A673 (cell line): ENCODE measurements around the gene PPP1R16B.

Experiments
- EZH2 ChIP-seq: fragments of 200-600 bp; sonication (generic); IDR thresholded peaks from 2 replicates; pipeline ENCODE4 v1.6.1; 2017; ENCODE audit warnings: borderline replicate concordance, low read depth, mild to moderate bottlenecking, mixed read lengths, antibody characterized with exemption, low read length; ENCODE audit not compliant: poor library complexity, severe bottlenecking
- TF ChIP-seq, protein P1 (sequence below): fragments of 300-800, 200-600 bp; sonication (generic); conservative IDR thresholded peaks from 2 replicates; pipeline ENCODE4 v1.5.1; 2017; ENCODE audit warnings: low read depth, mild to moderate bottlenecking, antibody characterized with exemption, low read length, moderate library complexity, mixed read lengths

- TF ChIP-seq, protein P1, sequence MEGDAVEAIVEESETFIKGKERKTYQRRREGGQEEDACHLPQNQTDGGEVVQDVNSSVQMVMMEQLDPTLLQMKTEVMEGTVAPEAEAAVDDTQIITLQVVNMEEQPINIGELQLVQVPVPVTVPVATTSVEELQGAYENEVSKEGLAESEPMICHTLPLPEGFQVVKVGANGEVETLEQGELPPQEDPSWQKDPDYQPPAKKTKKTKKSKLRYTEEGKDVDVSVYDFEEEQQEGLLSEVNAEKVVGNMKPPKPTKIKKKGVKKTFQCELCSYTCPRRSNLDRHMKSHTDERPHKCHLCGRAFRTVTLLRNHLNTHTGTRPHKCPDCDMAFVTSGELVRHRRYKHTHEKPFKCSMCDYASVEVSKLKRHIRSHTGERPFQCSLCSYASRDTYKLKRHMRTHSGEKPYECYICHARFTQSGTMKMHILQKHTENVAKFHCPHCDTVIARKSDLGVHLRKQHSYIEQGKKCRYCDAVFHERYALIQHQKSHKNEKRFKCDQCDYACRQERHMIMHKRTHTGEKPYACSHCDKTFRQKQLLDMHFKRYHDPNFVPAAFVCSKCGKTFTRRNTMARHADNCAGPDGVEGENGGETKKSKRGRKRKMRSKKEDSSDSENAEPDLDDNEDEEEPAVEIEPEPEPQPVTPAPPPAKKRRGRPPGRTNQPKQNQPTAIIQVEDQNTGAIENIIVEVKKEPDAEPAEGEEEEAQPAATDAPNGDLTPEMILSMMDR, result no peak
- no peak for TF ChIP-seq EZH2
These were observed 46.4 kb upstream of the PPP1R16B start for GRCh38 chr20:38759106-38759505.
